ENCODE data around the gene IFNK. TPM values are rescaled to one million over a fixed set of nuclear protein-coding genes. Genes with fewer than 3 reads are reported as not detected.

The IFNK gene
- total RNA-seq, 2 donors from 2014 or later = not detected

- Histone ChIP-seq H3K9me3 (no peaks in the 10 kb centered on the region), H3K4me1 (replicated peaks) (no peaks in the 10 kb centered on the region), H3K27ac (no peak overlapping the region), H3K27me3 (replicated peaks; ENCODE audit: insufficient read depth) (no peaks in the 10 kb centered on the region), H3K4me3 (no peak overlapping the region), H3K36me3 (no peaks in the 10 kb centered on the region)
- TF ChIP-seq POLR2AphosphoS5 (IDR thresholded peaks at IDR 0.05) = peak; percentile 16
- TF ChIP-seq, protein P1, sequence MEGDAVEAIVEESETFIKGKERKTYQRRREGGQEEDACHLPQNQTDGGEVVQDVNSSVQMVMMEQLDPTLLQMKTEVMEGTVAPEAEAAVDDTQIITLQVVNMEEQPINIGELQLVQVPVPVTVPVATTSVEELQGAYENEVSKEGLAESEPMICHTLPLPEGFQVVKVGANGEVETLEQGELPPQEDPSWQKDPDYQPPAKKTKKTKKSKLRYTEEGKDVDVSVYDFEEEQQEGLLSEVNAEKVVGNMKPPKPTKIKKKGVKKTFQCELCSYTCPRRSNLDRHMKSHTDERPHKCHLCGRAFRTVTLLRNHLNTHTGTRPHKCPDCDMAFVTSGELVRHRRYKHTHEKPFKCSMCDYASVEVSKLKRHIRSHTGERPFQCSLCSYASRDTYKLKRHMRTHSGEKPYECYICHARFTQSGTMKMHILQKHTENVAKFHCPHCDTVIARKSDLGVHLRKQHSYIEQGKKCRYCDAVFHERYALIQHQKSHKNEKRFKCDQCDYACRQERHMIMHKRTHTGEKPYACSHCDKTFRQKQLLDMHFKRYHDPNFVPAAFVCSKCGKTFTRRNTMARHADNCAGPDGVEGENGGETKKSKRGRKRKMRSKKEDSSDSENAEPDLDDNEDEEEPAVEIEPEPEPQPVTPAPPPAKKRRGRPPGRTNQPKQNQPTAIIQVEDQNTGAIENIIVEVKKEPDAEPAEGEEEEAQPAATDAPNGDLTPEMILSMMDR (IDR thresholded peaks at IDR 0.05) = peak in 3 of 4 experiments; percentile 30 to 67 (median 56)
- no peak for TF ChIP-seq POLR2A (IDR thresholded peaks at IDR 0.05)
- DNase-seq (ENCODE audit: low spot score) = no peak
- WGBS = 21% methylated on average over 10 of the region's 10 CpGs
- intact Hi-C loops (cut with DNase I) = loop anchor here (1.0 kb wide), 1 partner anchor 215 kb away; no protein-coding TSS in a partner anchor
Observed at GRCh38 chr9:27548055-27548741, 24.1 kb downstream of the IFNK start.

- WGBS = 74% methylated on average over 4 of the region's 4 CpGs
- TF ChIP-seq, protein P1 (IDR thresholded peaks at IDR 0.05) = no peak
- TF ChIP-seq POLR2AphosphoS5 (IDR thresholded peaks at IDR 0.05) (no peak), POLR2A (IDR thresholded peaks at IDR 0.05) (no peak)
- Histone ChIP-seq H3K9me3 (no peaks in the 10 kb centered on the region), H3K4me3 (no peak overlapping the region), H3K36me3 (no peaks in the 10 kb centered on the region), H3K27ac (no peak overlapping the region), H3K4me1 (replicated peaks) (no peaks in the 10 kb centered on the region), H3K27me3 (replicated peaks; ENCODE audit: insufficient read depth) (no peaks in the 10 kb centered on the region)
- no peak for DNase-seq (ENCODE audit: low spot score)
- intact Hi-C loops (cut with DNase I) = no loop called here
Observed at GRCh38 chr9:27549196-27549755, 25.2 kb downstream of the IFNK start.

- H3K4me1 ChIP-seq (replicated peaks) = no peaks in the 10 kb centered on the region
- H3K4me3 ChIP-seq = no peak overlapping the region
- WGBS = 100% methylated on average over 1 of the region's 1 CpG
- no peaks in the 10 kb centered on the region for H3K9me3 ChIP-seq
- peaks cover 0 to 5% of the 10 kb centered on the region in 2 donors for H3K36me3 ChIP-seq
- H3K27me3 ChIP-seq (replicated peaks; ENCODE audit: insufficient read depth) = no peaks in the 10 kb centered on the region
- H3K27ac ChIP-seq = no peak overlapping the region
- no peak for DNase-seq (ENCODE audit: low spot score)
- intact Hi-C loops (cut with DNase I) = no loop called here
- no peak for TF ChIP-seq POLR2A (IDR thresholded peaks at IDR 0.05)
- TF ChIP-seq, protein P1 (IDR thresholded peaks at IDR 0.05) = no peak
- no peak for TF ChIP-seq POLR2AphosphoS5 (IDR thresholded peaks at IDR 0.05)
Observed at GRCh38 chr9:27554712-27555111, 30.6 kb downstream of the IFNK start.

DNA sequence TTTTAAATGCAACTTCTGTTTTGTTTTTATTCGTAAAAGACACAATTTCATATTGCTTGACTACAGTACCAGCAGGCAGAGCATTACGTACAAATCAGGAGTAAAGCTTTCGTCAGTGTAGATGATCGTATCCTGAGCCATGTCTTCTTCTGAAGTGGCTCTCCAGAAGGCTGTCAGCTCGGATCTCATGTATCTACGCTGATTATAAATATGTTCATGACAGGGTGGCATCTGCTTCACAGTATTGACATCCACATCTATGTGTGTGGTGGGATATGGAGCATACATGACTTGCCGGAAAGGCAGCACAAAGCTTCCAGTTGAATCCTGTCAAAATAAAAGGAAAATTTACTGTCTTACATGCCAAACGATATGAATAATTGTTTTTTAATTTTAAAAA, 32.4 kb downstream of the IFNK start:
- intact Hi-C loops (cut with DNase I) = no loop called here
- no peak for DNase-seq (ENCODE audit: low spot score)
- H3K4me1 ChIP-seq (replicated peaks) = no peaks in the 10 kb centered on the region
- 96% methylated on average over 8 of the region's 8 CpGs for WGBS
- no peaks in the 10 kb centered on the region for H3K27me3 ChIP-seq (replicated peaks; ENCODE audit: insufficient read depth)
- TF ChIP-seq POLR2A (IDR thresholded peaks at IDR 0.05) (no peak), POLR2AphosphoS5 (IDR thresholded peaks at IDR 0.05) (no peak)
- TF ChIP-seq, protein P1 (IDR thresholded peaks at IDR 0.05) = no peak
- H3K4me3 ChIP-seq = no peak overlapping the region
- no peaks in the 10 kb centered on the region for H3K9me3 ChIP-seq
- peaks cover 0 to 5% of the 10 kb centered on the region in 2 donors for H3K36me3 ChIP-seq
- no peak overlapping the region for H3K27ac ChIP-seq

DNA sequence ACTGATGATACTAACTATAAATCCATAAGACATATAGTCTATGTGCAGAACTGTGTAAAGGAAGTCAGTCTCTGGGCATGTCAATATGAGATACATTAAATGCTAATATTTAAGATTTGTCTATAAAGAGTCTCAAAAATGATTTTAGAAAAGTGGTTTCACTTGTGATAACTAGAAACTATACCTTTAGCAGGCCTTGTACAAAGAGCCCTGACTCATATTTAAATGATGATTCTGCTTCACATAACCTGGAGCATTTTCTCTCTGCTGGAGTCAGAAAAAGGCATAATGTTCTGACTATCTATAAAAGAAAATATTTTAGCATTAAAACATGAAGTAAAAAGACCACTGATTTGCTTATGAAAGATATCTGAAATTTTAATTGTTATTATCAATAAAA, 34.2 kb downstream of the IFNK start:
- Histone ChIP-seq H3K27ac (no peak overlapping the region), H3K36me3 (peaks cover 0 to 5% of the 10 kb centered on the region in 2 donors), H3K9me3 (no peaks in the 10 kb centered on the region), H3K4me3 (no peak overlapping the region), H3K27me3 (replicated peaks; ENCODE audit: insufficient read depth) (no peaks in the 10 kb centered on the region), H3K4me1 (replicated peaks) (no peaks in the 10 kb centered on the region)
- intact Hi-C loops (cut with DNase I) = no loop called here
- TF ChIP-seq POLR2A (IDR thresholded peaks at IDR 0.05) (no peak), POLR2AphosphoS5 (IDR thresholded peaks at IDR 0.05) (no peak)
- TF ChIP-seq, protein P1 (IDR thresholded peaks at IDR 0.05) = no peak
- no peak for DNase-seq (ENCODE audit: low spot score)

Data from prostate gland (tissue), 2 donors.